PFSK-1 (cell line): Measurements from ENCODE around the gene ADGRL3.

Source experiments
- REST ChIP-seq, 2 experiments: IDR thresholded peaks; 2 replicates each; pipeline versions ENCODE4 v1.6.1 to v1.8.0; 2011 to 2012; ENCODE audit warnings: low read depth in 2 of 2, low read length in 2 of 2, control low read depth in 1 of 2, inconsistent platforms in 1 of 2, mild to moderate bottlenecking in 1 of 2, moderate library complexity in 1 of 2; ENCODE audit not compliant: insufficient read depth in 1 of 2
- TAF1 ChIP-seq: IDR thresholded peaks from 2 replicates; pipeline ENCODE4 v1.6.1; 2012; ENCODE audit warnings: low read length, control low read depth, borderline replicate concordance; ENCODE audit not compliant: insufficient read depth

- no peak for TF ChIP-seq REST (IDR thresholded peaks at IDR 0.05; ENCODE audit: insufficient read depth in 1 of 2, low read depth in 2 of 2, low read length in 2 of 2)
- no peak for TF ChIP-seq TAF1
Observed at GRCh38 chr4:61359301-61359700, 159.2 kb downstream of the ADGRL3 start.
